Peyer's patch (tissue), 4 donors: ENCODE results near the gene SERPINA10. TPM values are rescaled to one million over a fixed set of nuclear protein-coding genes. Genes with fewer than 3 reads are reported as not detected.

Experiments
- DNase-seq, 3 donors: peaks; one replicate each; pipeline ENCODE4 v3.0.0-alpha.2; 2017 to 2019
- H3K27ac ChIP-seq, 4 donors: fragments of 200-600 bp; sonication (generic); one replicate each; pipeline ENCODE4 v1.5.1; 2016 to 2019
- H3K27me3 ChIP-seq, 2 donors: fragments of 200-600 bp; sonication (generic); one replicate each; pipeline ENCODE4 v1.5.1; 2019
- H3K36me3 ChIP-seq, 3 donors: fragments of 200-600 bp; sonication (generic); one replicate each; pipeline ENCODE4 v1.5.1; 2016 to 2019
- H3K4me1 ChIP-seq, 4 donors: fragments of 200-600 bp; sonication (generic); one replicate each; pipeline ENCODE4 v1.5.1; 2016 to 2019
- H3K4me3 ChIP-seq, 4 donors: fragments of 200-600 bp; sonication (generic); 1 replicate in 3 of 4; 2 replicates in 1 of 4; pipeline ENCODE4 v1.5.1; 2016 to 2019; ENCODE audit warnings: mild to moderate bottlenecking in 1 of 4
- H3K9me3 ChIP-seq, 4 donors: fragments of 200-600 bp; sonication (generic); one replicate each; pipeline ENCODE4 v1.5.1; 2016 to 2019; ENCODE audit warnings: mild to moderate bottlenecking in 1 of 4
- CTCF ChIP-seq, 6 experiments: fragments of 450-650 bp in 4 of 6; fragments of 200-600 bp in 2 of 6; sonication (generic) in 1 of 6; IDR thresholded peaks; one replicate each; pipeline ENCODE4 v1.5.1; 2017 to 2019; ENCODE audit warnings: antibody characterized with exemption in 6 of 6, mild to moderate bottlenecking in 3 of 6, moderate library complexity in 1 of 6
- POLR2A ChIP-seq, 2 donors: fragments of 450-650 bp; IDR thresholded peaks; one replicate each; pipeline ENCODE4 v1.5.1; 2017; ENCODE audit warnings: antibody characterized with exemption in 2 of 2, mild to moderate bottlenecking in 2 of 2, moderate library complexity in 2 of 2
- total RNA-seq, 4 donors: library from RNA; depleted of rRNA; stranded (reverse); fragments of >200 nt; gene quantifications; one replicate each; pipeline ENCODE4 v1.1.0, GENCODE V29; 2016

Gene SERPINA10
- total RNA-seq, 4 donors from 2014 or later, result not detected

GRCh38 chr14:94239406-94239805 is 53.7 kb downstream of the SERPINA10 start:
- Histone ChIP-seq H3K36me3 (no peaks in the 10 kb centered on the region), H3K27ac (no peak overlapping the region), H3K27me3 (no peaks in the 10 kb centered on the region), H3K4me3 (no peak overlapping the region), H3K4me1 (no peaks in the 10 kb centered on the region), H3K9me3 (no peaks in the 10 kb centered on the region)
- no peak for DNase-seq
- TF ChIP-seq POLR2A (IDR thresholded peaks at IDR 0.05) (no peak), CTCF (IDR thresholded peaks at IDR 0.05) (no peak)

- no peak for TF ChIP-seq CTCF (IDR thresholded peaks at IDR 0.05)
- TF ChIP-seq POLR2A (IDR thresholded peaks at IDR 0.05), result no peak
- no peak overlapping the region for H3K27ac ChIP-seq
- H3K4me3 ChIP-seq, result no peak overlapping the region
- H3K9me3 ChIP-seq, result no peaks in the 10 kb centered on the region
- no peaks in the 10 kb centered on the region for H3K27me3 ChIP-seq
- H3K4me1 ChIP-seq, result no peaks in the 10 kb centered on the region
- DNase-seq, result no peak
- no peaks in the 10 kb centered on the region for H3K36me3 ChIP-seq
Measured at GRCh38 chr14:94237983-94238382, 55.1 kb downstream of the SERPINA10 start.

- H3K27ac ChIP-seq, result no peak overlapping the region
- no peaks in the 10 kb centered on the region for H3K36me3 ChIP-seq
- no peaks in the 10 kb centered on the region for H3K9me3 ChIP-seq
- no peak for DNase-seq
- no peaks in the 10 kb centered on the region for H3K4me1 ChIP-seq
- no peak for TF ChIP-seq CTCF (IDR thresholded peaks at IDR 0.05)
- no peak overlapping the region for H3K4me3 ChIP-seq
- no peaks in the 10 kb centered on the region for H3K27me3 ChIP-seq
Measured at GRCh38 chr14:94237046-94237445, 56.0 kb downstream of the SERPINA10 start.

Other genes starting within 250 kb of the SERPINA10 start
- gene DDX24, start 212.1 kb downstream of the SERPINA10 start, total RNA-seq, result 100 to 1,000 TPM in 1 of 4 donors, 10 to 100 TPM in 3; 66.2 to 210 (median 72.5) TPM
- 10 to 100 TPM in 1 of 4 donors, 1 to 10 TPM in 3; 4.9 to 14.7 (median 6.6) TPM for gene IFI27L1, start 212.0 kb downstream of the SERPINA10 start, total RNA-seq
- 100 to 1,000 TPM; 163 to 668 (median 294) TPM for gene IFI27, start 182.5 kb downstream of the SERPINA10 start, total RNA-seq
- 10 to 100 TPM; 26.5 to 91.1 (median 63.9) TPM for gene IFI27L2, start 163.7 kb downstream of the SERPINA10 start, total RNA-seq
- gene PPP4R4, start 118.9 kb downstream of the SERPINA10 start, total RNA-seq, result 1 to 10 TPM in 2 of 4 donors, not detected in 2; 2.5 to 5.0 TPM
- gene SERPINA6, start 30.1 kb upstream of the SERPINA10 start, total RNA-seq, result not detected
- not detected for gene SERPINA2, start 73.4 kb upstream of the SERPINA10 start, total RNA-seq
- gene SERPINA1, start 95.3 kb upstream of the SERPINA10 start, total RNA-seq, result 1,000 to 10,000 TPM in 1 of 4 donors, 100 to 1,000 TPM in 3; 102 to 1,757 (median 637) TPM
- 1 to 10 TPM in 1 of 4 donors, not detected in 3; 1.1 TPM for gene SERPINA11, start 159.5 kb upstream of the SERPINA10 start, total RNA-seq
- gene SERPINA9, start 182.9 kb upstream of the SERPINA10 start, total RNA-seq, result under 1 TPM in 1 of 4 donors, not detected in 3; 0.80 TPM
- gene SERPINA12, start 216.2 kb upstream of the SERPINA10 start, total RNA-seq, result not detected